HepG2 (cell line): ENCODE measurements around the gene ZNF584. TPM values are rescaled to one million over a fixed set of nuclear protein-coding genes. Genes with fewer than 3 reads are reported as not detected.

Source experiments
- CBX1 ChIP-seq: IDR thresholded peaks from one replicate; pipeline ENCODE4 v1.6.1; 2016; ENCODE audit warnings: antibody characterized with exemption, low read depth
- CREB1 ChIP-seq, 2 experiments: fragments of 450-650 bp in 1 of 2; IDR thresholded peaks; 2 replicates each; pipeline ENCODE4 v1.6.1; 2016 to 2017; ENCODE audit warnings: control low read depth in 1 of 2, mild to moderate bottlenecking in 1 of 2, missing compliant biosample characterization in 1 of 2, missing genetic modification characterization in 1 of 2
- GATA4 ChIP-seq: sonication (generic); IDR thresholded peaks from 2 replicates; pipeline ENCODE4 v1.6.1; 2016; ENCODE audit warnings: antibody characterized with exemption, low read depth, borderline replicate concordance
- JUN ChIP-seq: sonication (generic); formaldehyde crosslinking; IDR thresholded peaks from 2 replicates; pipeline ENCODE4 v1.4.0; 2020; ENCODE audit warnings: mild to moderate bottlenecking, missing genetic modification reagents
- JUNB ChIP-seq: sonication (generic); formaldehyde crosslinking; IDR thresholded peaks from 2 replicates; pipeline ENCODE4 v1.8.0; 2022; ENCODE audit warnings: missing genetic modification reagents, mild to moderate bottlenecking, borderline replicate concordance
- KLF6 ChIP-seq: IDR thresholded peaks from 2 replicates; pipeline ENCODE4 v1.8.0; 2016; ENCODE audit warnings: missing biosample characterization, missing genetic modification reagents
- MXI1 ChIP-seq: IDR thresholded peaks from 3 replicates; pipeline ENCODE4 v1.6.1; 2012; ENCODE audit warnings: low read depth, low read length, inconsistent platforms, borderline replicate concordance
- NR2F1 ChIP-seq, 2 experiments: fragments of 450-650 bp in 1 of 2; formaldehyde crosslinking in 1 of 2; IDR thresholded peaks; 2 replicates each; pipeline versions ENCODE4 v1.5.0 to v1.6.1; 2016 to 2020; ENCODE audit warnings: mild to moderate bottlenecking in 1 of 2, missing compliant biosample characterization in 1 of 2, missing genetic modification reagents in 1 of 2, moderate library complexity in 1 of 2
- TCF12 ChIP-seq, 2 experiments: fragments of 450-650 bp in 1 of 2; sonication (generic) in 1 of 2; formaldehyde crosslinking in 1 of 2; IDR thresholded peaks; 2 replicates each; pipeline versions ENCODE4 v1.6.1 to v1.8.0; 2017 to 2022; ENCODE audit warnings: antibody characterized with exemption in 1 of 2, mild to moderate bottlenecking in 1 of 2, missing genetic modification reagents in 1 of 2, moderate library complexity in 1 of 2
- TOPORS ChIP-seq: sonication (generic); formaldehyde crosslinking; IDR thresholded peaks from 2 replicates; pipeline ENCODE4 v1.8.0; 2023; ENCODE audit warnings: mild to moderate bottlenecking, missing genetic modification reagents
- ZKSCAN8 ChIP-seq: IDR thresholded peaks from 2 replicates; pipeline ENCODE4 v1.6.1; 2016; ENCODE audit warnings: borderline replicate concordance, missing genetic modification reagents, missing compliant biosample characterization
- ZNF337 ChIP-seq: sonication (generic); formaldehyde crosslinking; IDR thresholded peaks from 2 replicates; pipeline ENCODE4 v1.5.1; 2020; ENCODE audit warnings: missing genetic modification reagents, low read depth, mild to moderate bottlenecking, borderline replicate concordance
- ZNF451 ChIP-seq: sonication (generic); formaldehyde crosslinking; IDR thresholded peaks from 2 replicates; pipeline ENCODE4 v1.5.0; 2020; ENCODE audit warnings: mild to moderate bottlenecking, missing genetic modification reagents
- ZNF563 ChIP-seq: sonication (generic); formaldehyde crosslinking; IDR thresholded peaks from 2 replicates; pipeline ENCODE4 v1.8.0; 2022; ENCODE audit warnings: mild to moderate bottlenecking, moderate library complexity, missing genetic modification reagents
- ZNF672 ChIP-seq: sonication (generic); formaldehyde crosslinking; IDR thresholded peaks from 2 replicates; pipeline ENCODE4 v1.8.1; 2022; ENCODE audit warnings: missing genetic modification reagents
- ZNF749 ChIP-seq: sonication (generic); formaldehyde crosslinking; IDR thresholded peaks from 2 replicates; pipeline ENCODE4 v1.8.0; 2022; ENCODE audit warnings: mild to moderate bottlenecking, missing genetic modification reagents, moderate library complexity, borderline replicate concordance
- ZNF75D ChIP-seq: sonication (generic); formaldehyde crosslinking; IDR thresholded peaks from 2 replicates; pipeline ENCODE4 v1.8.1; 2023; ENCODE audit warnings: missing genetic modification reagents, mild to moderate bottlenecking, borderline replicate concordance
- polyA plus RNA-seq, 8 experiments: library from polyadenylated mRNA; depleted of rRNA in 3 of 8; stranded (reverse) in 7 of 8; unstranded in 1 of 8; fragments of >200 nt; fragmentation: Illumina TruSeq in 4 of 8; extraction: Trizol in 4 of 8; gene quantifications; 2 replicates each; pipeline versions ENCODE4 v1.2.1 to v1.2.3, GENCODE V29; 2011 to 2016; ENCODE audit warnings: low read depth in 4 of 8, missing spikeins in 1 of 8, mixed read lengths in 1 of 8; ENCODE audit not compliant: insufficient read depth in 1 of 8
- total RNA-seq, 5 experiments: library from RNA; depleted of rRNA; stranded (reverse); fragments of >200 nt; fragmentation: Illumina TruSeq; extraction: Trizol; gene quantifications; 2 replicates each; pipeline ENCODE4 v1.2.3, GENCODE V29; 2016; ENCODE audit warnings: low read depth in 1 of 5
- TF ChIP-seq, protein P1 (sequence below): sonication (generic); formaldehyde crosslinking; IDR thresholded peaks from 2 replicates; pipeline ENCODE4 v1.5.1; 2020; ENCODE audit warnings: mild to moderate bottlenecking, missing genetic modification reagents, moderate library complexity
- TF ChIP-seq, protein P2 (sequence below): IDR thresholded peaks from 2 replicates; pipeline ENCODE4 v1.6.1; 2016; ENCODE audit warnings: missing compliant biosample characterization, missing genetic modification reagents, borderline replicate concordance
- TF ChIP-seq, protein P3 (sequence below): sonication (generic); formaldehyde crosslinking; IDR thresholded peaks from 2 replicates; pipeline ENCODE4 v1.5.0; 2020; ENCODE audit warnings: missing genetic modification reagents, mild to moderate bottlenecking, borderline replicate concordance
- TF ChIP-seq, protein P4 (sequence below): sonication (generic); formaldehyde crosslinking; IDR thresholded peaks from 2 replicates; pipeline ENCODE4 v1.8.0; 2022; ENCODE audit warnings: low read depth, missing genetic modification reagents

The ZNF584 gene
- total and polyA plus RNA-seq, 2 of the 13 experiments (the other 11 are each of a cell fraction or from before 2014, with no cell fraction given): 2.4 to 7.0 TPM

DNA sequence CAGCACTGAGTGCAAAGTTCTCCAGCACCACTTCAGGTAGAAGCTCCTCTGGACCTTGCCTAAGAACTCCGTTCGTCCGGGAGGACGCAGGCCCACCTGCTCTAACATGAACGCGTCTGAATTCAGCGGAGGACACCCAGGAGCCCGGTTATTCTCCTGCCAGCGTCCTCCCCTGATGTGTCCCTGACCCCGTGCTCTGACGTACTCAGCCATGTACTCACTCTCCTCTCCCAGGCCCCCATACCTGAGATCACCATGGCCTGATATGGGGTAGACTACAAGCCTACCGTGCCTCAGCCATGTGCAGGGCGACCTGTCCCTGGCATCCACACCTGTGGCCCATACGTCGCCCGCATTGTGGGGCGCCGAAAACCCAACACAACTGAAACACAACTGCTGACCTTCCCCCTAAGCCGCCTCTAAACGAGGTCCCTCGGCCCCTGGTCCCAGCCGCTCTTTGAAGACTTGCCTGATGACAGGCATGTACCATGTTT, 744 bp upstream of the ZNF584 start (continued):
- TF ChIP-seq, protein P1, sequence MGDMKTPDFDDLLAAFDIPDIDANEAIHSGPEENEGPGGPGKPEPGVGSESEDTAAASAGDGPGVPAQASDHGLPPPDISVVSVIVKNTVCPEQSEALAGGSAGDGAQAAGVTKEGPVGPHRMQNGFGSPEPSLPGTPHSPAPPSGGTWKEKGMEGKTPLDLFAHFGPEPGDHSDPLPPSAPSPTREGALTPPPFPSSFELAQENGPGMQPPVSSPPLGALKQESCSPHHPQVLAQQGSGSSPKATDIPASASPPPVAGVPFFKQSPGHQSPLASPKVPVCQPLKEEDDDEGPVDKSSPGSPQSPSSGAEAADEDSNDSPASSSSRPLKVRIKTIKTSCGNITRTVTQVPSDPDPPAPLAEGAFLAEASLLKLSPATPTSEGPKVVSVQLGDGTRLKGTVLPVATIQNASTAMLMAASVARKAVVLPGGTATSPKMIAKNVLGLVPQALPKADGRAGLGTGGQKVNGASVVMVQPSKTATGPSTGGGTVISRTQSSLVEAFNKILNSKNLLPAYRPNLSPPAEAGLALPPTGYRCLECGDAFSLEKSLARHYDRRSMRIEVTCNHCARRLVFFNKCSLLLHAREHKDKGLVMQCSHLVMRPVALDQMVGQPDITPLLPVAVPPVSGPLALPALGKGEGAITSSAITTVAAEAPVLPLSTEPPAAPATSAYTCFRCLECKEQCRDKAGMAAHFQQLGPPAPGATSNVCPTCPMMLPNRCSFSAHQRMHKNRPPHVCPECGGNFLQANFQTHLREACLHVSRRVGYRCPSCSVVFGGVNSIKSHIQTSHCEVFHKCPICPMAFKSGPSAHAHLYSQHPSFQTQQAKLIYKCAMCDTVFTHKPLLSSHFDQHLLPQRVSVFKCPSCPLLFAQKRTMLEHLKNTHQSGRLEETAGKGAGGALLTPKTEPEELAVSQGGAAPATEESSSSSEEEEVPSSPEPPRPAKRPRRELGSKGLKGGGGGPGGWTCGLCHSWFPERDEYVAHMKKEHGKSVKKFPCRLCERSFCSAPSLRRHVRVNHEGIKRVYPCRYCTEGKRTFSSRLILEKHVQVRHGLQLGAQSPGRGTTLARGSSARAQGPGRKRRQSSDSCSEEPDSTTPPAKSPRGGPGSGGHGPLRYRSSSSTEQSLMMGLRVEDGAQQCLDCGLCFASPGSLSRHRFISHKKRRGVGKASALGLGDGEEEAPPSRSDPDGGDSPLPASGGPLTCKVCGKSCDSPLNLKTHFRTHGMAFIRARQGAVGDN (CRISPR knock-in tag): peak; percentile 63
- TF ChIP-seq GATA4 (no peak), KLF6 (no peak), JUNB (CRISPR knock-in tag) (no peak), TOPORS (CRISPR knock-in tag) (no peak), ZNF672 (no peak), JUN (CRISPR knock-in tag) (no peak), ZNF563 (CRISPR knock-in tag) (no peak), ZNF451 (CRISPR knock-in tag) (no peak), ZNF75D (CRISPR knock-in tag) (no peak), ZNF749 (no peak), TCF12 (IDR thresholded peaks at IDR 0.05) (no peak), TCF12 (CRISPR knock-in tag; IDR thresholded peaks at IDR 0.05) (no peak), MXI1 (peak; percentile 26; the same call in 1 of the 3 replicates), CREB1 (IDR thresholded peaks at IDR 0.05) (peak; percentile 43; the same call in 1 of the 2 replicates), CREB1 (CRISPR knock-in tag; IDR thresholded peaks at IDR 0.05) (no peak), ZNF337 (CRISPR knock-in tag) (no peak), NR2F1 (CRISPR knock-in tag; IDR thresholded peaks at IDR 0.05) (peak in 1 of 2 experiments; percentile 33; a peak in 1 of 4 replicates), ZKSCAN8 (CRISPR knock-in tag) (no peak), CBX1 (no peak)
- TF ChIP-seq, protein P2, sequence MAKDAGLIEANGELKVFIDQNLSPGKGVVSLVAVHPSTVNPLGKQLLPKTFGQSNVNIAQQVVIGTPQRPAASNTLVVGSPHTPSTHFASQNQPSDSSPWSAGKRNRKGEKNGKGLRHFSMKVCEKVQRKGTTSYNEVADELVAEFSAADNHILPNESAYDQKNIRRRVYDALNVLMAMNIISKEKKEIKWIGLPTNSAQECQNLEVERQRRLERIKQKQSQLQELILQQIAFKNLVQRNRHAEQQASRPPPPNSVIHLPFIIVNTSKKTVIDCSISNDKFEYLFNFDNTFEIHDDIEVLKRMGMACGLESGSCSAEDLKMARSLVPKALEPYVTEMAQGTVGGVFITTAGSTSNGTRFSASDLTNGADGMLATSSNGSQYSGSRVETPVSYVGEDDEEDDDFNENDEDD: no peak
- TF ChIP-seq, protein P3, sequence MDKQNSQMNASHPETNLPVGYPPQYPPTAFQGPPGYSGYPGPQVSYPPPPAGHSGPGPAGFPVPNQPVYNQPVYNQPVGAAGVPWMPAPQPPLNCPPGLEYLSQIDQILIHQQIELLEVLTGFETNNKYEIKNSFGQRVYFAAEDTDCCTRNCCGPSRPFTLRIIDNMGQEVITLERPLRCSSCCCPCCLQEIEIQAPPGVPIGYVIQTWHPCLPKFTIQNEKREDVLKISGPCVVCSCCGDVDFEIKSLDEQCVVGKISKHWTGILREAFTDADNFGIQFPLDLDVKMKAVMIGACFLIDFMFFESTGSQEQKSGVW (CRISPR knock-in tag): no peak
- TF ChIP-seq, protein P4, sequence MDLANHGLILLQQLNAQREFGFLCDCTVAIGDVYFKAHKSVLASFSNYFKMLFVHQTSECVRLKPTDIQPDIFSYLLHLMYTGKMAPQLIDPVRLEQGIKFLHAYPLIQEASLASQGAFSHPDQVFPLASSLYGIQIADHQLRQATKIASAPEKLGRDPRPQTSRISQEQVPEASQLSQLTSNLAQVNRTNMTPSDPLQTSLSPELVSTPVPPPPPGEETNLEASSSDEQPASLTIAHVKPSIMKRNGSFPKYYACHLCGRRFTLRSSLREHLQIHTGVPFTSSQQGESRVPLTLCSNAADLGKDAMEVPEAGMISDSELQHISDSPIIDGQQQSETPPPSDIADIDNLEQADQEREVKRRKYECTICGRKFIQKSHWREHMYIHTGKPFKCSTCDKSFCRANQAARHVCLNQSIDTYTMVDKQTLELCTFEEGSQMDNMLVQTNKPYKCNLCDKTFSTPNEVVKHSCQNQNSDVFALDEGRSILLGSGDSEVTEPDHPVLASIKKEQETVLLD (CRISPR knock-in tag): no peak; the same call in 1 of the 2 replicates
